CD4-positive, alpha-beta T cell treated with Interleukin-17A for 4 hours (primary cell): ENCODE data around the gene HERC3.

Experiments
- DNase-seq: peaks from one replicate; pipeline ENCODE4 v3.0.0-alpha.2; 2020; ENCODE audit warnings: mixed read lengths

Gene HERC3

DNA sequence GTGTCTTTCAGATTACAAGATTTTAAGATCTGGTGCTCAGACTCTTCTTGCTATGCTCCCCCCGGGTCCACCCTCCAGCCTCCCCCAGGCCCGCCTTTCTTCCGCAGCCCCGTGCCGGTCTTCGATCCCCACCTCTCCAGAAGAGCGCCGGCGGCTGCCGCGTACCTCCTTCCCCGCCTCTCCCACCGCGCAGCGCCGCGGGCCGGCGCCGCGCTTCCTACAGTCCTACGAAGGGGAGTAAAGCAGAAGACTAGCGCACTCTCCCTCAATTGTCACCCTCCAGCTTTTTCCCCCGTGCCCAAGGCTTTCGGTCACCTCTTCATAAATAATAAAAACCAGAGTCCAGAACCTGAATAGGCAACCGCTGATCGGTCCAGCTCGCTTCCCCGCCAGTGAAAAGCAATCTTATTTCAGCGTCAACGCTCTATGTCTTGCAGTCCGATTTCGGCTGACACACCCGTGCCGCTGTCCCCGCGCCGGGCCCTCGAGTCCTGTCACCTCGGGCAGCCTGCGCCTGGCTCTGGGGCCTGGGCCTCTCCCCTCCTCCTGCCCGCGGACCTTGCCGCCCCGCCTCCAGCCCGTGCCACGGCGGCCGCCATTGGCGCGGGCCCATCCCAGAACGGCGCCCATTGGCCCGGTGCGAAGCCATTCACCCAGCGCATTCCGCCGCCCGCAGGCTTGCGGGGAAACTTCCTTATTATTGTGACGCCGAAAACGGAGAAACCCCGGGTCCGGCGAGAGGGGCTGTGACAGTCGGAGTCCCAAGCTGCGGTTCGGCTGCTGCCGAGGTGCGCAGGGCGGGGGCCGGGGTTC is at the start of gene HERC3:
Gene HERC3 (plus strand): TSS at position 694 of the 813 bp plus-strand sequence. CDS start 13,344 bp downstream, outside the sequence.
- DNase-seq, result peak; percentile 91

GRCh38 chr4:88549815-88550214 is 42.5 kb upstream of the HERC3 start:
- no peak for DNase-seq

DNA sequence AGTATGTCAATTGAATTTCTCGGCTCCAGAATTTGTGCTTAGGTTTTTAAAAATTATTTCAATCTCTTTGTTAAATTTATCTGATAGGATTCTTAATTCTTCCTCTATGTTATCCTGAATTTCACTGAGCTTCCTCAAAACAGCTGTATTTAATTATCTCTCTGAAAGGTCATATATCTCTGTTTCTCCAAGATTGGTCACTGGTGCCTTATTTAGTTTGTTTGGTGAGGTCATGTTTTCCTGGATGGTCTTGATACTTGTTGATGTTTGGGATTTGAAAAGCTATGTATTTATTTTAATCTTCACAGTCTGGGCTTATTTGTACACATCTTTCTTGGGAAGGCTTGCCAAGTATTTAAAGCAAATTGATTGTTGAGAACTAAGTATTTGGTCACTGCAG is 24.7 kb upstream of the HERC3 start:
- no peak for DNase-seq

DNA sequence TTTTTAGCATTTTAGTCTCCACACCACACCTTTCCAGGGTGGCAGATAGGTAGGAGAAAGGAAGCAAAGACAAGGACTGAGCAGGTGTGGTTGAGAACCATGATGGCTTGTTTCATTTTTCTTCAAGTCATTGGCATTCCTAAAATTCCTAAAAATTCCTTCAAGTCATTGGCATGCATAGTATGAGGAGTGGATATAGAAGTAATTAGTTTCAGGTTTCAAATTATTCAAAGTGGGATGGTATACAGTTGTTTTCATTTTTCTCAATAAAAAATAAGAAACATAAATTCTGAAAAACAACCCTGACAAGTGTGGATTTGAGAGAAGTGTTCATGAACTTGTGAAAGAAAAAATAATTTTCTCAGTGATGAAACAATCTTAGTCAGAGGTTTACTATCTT is 22.3 kb upstream of the HERC3 start:
- no peak for DNase-seq

DNA sequence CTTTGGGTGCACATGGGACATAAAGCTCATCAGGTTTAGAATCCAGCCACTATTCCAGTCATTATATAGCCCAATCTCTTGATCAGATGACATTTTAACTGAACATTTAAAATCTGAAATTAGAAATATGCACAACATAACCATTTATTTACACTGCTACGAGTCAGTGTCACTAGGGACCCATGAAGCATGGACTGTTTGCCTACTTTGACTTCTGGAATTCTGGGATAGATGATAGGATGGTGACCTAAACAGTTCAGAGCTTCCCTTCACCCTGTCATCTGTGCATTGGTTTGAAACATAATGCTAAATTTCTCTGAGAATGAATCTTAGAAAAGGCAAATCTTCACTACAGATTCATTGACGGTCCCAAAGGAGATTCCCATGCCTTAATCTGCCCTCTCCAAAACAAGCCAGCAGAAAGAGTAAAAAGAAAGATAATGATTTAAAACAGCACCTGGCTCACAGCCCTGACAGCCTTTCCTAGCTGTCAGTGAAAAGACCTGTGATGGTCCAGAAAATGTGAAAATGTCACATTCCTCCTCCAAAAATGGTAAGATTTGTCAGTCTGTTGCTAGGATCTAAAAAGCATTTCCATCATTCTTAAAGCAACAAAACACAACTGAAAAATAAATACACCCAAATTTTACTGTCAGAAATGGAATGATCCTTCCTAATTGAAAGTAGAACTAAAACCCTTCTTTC is 18.9 kb upstream of the HERC3 start:
- DNase-seq, result no peak

GRCh38 chr4:88573995-88574394 is 18.3 kb upstream of the HERC3 start:
- DNase-seq, result no peak

DNA sequence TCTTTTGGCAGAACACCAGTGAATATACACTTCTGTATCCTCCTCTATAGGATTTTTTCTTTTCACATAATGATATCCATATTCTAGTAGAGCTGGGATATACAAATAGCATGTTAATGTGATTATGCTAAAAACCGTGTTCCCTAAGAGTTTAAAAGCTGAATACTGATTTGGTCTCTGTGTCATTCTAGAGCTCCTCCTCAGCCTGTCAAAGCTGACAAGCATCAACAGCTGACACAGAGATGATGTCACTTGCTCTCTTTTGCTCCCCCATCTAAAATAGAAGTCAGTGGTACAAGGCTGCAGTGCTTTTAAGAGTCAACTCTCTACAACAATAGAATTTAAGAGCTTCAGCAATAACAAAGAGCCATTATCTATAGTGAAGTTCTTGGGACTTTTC is 17.1 kb upstream of the HERC3 start:
- DNase-seq, result no peak

DNA sequence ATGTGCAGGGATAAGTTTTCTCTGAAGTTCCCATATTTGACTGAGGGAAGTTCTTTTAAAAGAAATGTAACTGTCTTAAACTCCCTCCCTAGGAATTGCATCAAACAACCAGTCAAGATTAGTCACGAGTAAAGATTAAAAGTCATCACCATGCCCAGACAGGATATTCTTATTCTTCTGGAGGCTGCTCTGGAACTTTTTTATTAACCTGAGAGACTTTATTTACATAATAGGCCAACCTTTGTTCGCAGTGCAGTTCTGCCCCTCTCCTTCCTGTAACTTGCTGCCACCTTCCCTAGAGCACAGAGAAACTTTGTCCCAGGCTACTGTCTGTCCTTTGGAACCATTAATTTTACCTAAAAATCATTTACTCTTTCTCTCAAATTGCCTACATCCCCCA is 9.8 kb upstream of the HERC3 start:
- no peak for DNase-seq

DNA sequence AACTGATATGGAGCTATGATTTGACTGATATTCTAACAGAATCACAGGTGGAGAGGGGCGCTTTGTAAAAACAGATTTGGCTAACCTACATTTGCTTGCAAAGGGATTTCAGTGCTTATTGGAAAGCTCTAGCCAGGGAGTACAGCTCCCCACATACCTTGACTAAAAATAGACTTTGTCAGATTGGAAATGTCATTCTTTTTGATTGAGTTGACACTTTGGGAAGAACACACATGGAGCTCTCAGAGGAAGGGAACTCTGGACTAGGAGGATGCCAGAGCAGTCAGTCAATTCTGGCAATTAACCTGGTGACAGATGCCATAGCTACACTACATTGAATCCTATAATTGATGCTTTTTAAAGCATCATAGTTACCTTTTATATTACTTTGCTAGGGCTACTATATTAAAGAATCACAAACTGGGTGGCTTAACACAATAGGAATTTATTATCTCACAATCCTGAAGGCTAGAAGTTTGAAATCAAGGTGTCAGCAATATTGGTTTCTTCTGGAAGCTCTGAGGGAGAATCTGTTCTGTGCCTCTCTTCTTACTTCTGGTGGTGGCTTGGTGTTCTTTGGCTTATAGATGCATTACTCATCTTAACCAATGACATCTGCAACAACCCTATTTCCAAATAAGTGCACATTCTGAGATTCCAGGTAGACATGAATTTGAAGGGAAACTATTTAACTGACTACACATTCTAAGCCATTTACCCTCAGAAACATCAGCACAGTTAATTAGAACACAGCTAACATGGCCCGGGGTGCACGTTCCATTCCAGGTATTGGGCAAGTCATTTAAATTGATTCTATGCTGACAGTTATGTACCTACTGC is 8.4 kb upstream of the HERC3 start:
- no peak for DNase-seq

DNA sequence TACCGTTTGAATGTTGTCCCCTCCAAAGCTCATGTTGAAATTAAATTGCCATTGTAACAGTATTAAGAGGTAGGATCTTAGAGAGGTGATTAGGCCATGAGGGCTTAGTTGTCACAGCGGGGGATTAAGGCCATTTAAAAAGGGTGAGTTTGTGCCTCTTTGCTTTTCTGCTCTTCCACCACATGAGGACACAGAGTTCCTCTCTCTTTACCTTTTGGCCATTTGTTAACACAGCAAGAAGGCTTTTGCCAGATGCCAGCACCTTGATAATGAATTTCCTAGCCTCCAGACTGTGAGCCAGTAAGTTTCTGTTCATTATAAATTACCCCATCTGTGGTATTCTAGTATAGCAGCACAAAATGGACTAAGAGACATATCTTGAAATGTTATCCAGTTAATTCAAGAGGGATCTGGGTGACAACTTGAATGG is 7.8 kb upstream of the HERC3 start:
- no peak for DNase-seq

DNA sequence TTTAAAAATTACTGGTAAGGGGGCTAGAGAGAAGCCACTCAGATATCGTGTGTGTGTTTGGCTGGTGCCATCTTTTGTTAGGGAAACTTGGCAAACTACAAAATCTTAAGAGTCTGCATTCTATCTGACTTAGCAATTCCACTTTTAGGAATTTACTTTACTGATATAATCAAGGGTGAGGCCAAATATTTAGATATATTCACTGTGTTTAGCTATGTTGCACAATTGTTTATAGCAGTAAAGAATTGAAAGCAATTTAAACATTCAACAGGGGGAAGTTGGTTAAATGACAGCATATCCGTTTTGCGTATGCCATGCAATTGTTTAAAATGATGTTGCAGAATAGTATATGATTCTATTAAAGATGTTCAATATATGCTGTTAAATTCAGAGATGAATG is 6.4 kb upstream of the HERC3 start:
- DNase-seq, result no peak

- no peak for DNase-seq
Observed at GRCh38 chr4:88587306-88587705, 5.0 kb upstream of the HERC3 start.

DNA sequence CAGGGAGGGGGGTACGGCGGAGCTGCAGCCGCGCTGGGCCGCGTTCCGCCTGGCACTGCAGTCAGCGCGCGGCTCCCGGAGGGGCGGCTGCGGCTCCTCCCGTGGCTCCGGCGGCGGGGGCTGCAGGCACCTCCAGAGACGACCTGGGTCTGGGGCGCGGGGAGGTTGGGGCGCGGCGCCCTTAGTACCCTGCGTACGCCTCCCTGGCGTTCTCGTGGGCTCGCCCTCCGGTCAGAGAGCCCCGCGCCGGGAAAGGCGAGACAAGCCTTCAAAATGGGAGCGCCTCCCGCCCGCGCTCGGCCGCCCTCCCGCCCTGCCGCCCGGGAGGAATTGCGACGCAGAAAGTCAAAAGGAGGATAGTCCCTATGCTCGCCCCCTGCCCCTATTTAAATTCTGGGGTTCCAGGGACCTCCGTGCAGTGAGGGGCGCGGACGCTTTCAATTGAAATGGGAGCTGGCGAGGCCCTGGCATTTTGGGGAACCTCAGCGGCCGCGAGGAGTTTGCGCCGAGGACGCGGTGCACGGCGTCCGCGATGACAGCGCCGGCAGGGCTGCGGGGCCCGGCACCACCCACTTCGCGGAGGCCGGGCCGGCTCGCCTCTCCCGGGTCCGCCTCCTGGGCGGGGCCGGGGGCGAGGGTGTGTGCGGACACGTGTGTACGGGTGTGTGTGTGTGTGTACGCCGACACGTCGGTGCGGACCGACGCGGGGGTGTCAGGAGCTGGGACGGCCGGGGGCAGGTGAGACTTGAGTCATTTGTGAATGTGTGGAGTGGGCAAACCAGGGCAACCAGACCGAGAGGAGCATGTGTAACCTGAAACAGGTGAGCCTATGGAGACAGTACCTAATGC is 544 bp downstream of the HERC3 start:
- peak; percentile 89 for DNase-seq

DNA sequence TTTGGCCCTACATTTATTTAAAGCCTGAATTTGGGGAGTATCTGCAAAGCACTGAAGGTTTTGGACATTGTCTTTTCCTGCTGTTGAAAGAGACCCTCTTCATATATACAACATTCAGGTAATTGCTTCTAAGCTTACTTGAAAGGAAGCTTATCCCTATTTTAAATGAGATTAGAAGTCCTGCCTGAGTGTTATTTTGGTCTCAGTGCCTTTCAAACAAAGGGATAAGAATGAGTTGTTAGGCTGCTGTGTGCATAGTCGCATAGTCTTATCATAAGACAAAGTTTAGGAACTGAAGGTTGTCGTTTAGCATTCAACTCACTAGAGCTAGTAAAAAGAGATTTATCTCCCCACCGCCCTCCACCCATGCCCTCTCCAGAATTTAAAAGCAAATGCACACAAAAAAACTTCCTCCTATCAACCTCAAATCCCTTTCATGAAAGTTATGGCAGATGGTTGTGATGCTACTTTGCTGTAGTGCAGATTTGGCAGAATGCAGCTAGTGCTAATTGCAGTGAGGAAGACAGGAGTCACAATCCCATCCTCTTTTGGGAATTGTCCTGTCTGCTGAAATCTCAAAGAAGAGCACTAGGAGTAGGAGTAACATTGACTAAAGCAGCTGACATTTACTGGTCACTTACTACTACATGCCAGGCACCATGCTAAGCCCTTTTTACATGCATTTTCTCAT is 5.8 kb downstream of the HERC3 start:
- DNase-seq, result no peak

- no peak for DNase-seq
Observed at GRCh38 chr4:88599298-88599697, 7.0 kb downstream of the HERC3 start.

DNA sequence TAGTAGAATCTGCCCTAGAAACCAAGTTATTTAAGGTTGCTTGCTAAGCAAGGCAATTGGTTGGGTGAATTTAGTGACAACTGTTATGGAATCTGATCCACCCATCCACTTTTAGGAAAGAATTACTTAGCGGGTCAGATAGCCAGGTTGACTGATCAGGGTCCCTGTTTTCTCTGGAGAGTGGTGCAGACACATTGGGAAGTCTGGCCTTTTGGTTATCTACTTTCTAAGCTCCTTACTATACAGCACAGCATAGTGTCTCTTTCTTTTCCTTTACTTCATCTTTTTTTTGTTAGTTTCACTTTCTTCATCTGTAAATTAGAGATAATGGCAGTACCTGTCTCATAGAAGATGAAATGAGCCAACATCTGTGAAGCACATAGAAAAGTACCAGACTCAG is 7.4 kb downstream of the HERC3 start:
- DNase-seq, result no peak

DNA sequence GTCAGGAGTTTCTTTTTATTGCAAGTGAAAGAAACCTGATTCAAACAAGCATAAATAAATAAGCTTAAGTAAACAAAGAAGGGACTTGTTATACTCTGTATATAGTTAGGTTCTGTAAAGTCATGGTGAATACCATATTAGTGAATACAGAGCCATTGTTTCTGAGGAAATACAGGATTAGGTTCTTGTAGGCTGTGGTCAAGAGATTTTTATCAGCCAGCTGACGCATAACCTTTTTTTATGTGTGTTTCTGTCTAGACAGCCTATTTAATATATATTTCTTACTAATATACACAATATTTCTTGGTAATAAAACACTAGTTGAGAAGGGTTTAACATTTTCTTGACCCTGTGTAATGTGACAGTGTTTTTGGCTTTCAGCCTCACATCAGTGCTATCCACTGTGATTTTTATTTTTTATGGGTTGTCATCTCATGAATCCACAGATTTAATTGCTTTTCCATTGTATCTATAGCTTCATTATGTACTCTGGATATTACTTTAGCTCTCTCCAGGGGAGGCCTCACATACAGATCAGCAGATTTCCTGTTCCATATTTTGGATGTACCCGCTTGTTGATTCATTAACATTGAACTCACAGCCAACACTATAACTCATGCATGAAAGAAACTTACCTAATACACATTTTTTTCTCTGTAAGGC is 8.0 kb downstream of the HERC3 start:
- DNase-seq, result no peak

- no peak for DNase-seq
Observed at GRCh38 chr4:88604978-88605678, 12.8 kb downstream of the HERC3 start.

DNA sequence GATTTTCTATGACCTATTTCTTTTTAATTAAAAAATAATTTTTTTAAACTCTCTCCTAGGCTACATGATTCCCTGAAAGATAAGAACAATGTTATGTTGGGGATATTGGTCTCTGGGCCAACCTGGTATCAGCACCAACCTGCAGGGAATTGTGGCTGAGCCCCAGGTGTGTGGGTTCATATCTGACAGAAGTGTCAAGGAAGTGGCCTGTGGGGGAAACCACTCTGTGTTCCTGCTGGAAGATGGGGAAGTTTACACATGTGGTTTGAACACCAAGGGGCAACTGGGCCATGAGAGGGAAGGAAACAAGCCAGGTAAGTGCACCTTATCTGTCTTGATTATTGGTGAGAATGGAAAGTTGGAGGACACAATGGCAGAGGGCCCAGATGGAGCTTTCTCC is 13.5 kb downstream of the HERC3 start:
- peak; percentile 31 for DNase-seq

- no peak for DNase-seq
Observed at GRCh38 chr4:88606832-88607231, 14.6 kb downstream of the HERC3 start.

GRCh38 chr4:88609387-88609786 is 17.1 kb downstream of the HERC3 start:
- DNase-seq, result no peak
